Measurements from ENCODE around the gene EXOC7. TPM values are rescaled to one million over a fixed set of nuclear protein-coding genes. Genes with fewer than 3 reads are reported as not detected.

EXOC7 gene
- total RNA-seq, 2 experiments from 2014 or later, result 122 to 173 TPM

DNA sequence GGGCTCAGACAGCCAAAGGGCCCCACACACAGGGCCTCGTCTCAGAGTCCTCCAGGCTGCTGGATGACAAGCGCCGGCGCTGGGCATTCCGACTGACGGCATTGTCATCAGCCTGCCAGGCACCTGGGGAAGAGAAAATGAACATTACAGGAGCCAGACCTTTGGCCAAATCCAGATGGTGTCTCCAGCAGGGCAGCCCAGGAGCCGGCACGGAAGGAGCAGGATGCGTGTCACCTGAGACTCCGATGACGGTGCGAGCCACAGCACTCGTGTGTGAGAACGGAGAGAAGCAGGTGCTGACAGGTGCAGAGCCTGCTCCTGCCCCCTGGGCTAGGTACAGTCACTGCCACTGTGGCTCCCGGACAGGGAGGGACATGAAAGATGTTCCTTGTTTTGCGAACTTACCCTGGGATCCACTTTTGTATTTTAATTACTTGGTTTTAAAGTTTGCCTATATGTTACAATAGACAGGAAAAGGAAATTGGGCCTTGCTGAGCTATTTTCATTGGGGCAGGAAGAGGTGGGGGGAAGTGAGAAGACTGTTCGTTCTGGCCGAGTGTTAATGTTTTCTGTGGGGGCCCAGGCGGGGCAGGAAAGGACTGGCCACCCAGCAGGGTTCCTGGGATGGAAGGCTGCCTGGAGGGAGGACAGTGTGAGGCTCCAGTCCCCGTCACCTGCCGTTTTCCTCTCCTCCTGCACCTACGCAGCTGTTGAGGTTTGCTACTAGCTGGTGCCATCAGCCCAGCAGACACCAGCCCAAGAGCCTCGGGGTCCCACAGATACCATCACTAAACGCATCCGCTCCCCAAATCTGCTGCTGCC is 41.9 kb upstream of the EXOC7 start:
- CTCF ChIA-PET (ENCODE audit: unreplicated experiment), result interaction anchor here (0.6 to 1.8 kb wide), 4 partner anchors 11 to 124 kb away, joined by 3 to 6 read pairs (median 3); no protein-coding TSS in a partner anchor
- TF ChIP-seq EZH2phosphoT487 (IDR thresholded peaks at IDR 0.05; ENCODE audit: borderline replicate concordance, low read depth, low read length) (no peak), CTCF (conservative IDR thresholded peaks at IDR 0.05; ENCODE audit: low read length) (no peak)

GRCh38 chr17:76142585-76143041 is 39.0 kb upstream of the EXOC7 start:
- no peaks in the 10 kb centered on the region for H3K79me2 ChIP-seq (ENCODE audit: insufficient read depth, low read depth, low read length)
- H3K27ac ChIP-seq (ENCODE audit: low read depth, low read length, poor library complexity, severe bottlenecking), result peak overlapping the region; percentile 46
- peak overlapping the region; percentile 53; the same call in 1 of the 2 replicates for H2AFZ ChIP-seq (ENCODE audit: low read length)
- BruUV-seq (replicated peaks), result no TSS peak
- no peaks in the 10 kb centered on the region for H3K9me2 ChIP-seq (ENCODE audit: insufficient read depth, low read length)
- no peaks in the 10 kb centered on the region for H4K20me1 ChIP-seq (ENCODE audit: insufficient read depth, low read length)
- no peaks in the 10 kb centered on the region for H3K36me3 ChIP-seq (ENCODE audit: insufficient read depth, low read length)
- peak overlapping the region; percentile 33 for H3K4me2 ChIP-seq (ENCODE audit: low read length)
- peaks cover 66% of the 10 kb centered on the region for H3K4me1 ChIP-seq (ENCODE audit: insufficient read depth, low read length, poor library complexity, severe bottlenecking)
- DNase-seq (ENCODE audit: low spot score), result no peak
- H3K4me3 ChIP-seq (ENCODE audit: low read depth, low read length, poor library complexity, severe bottlenecking), result no peak overlapping the region
- intact Hi-C loops (cut with micrococcal nuclease; ENCODE audit: unreplicated experiment), result no loop called here
- no peaks in the 10 kb centered on the region for H3K9me3 ChIP-seq (ENCODE audit: low read length)
- ChIA-PET CTCF (ENCODE audit: unreplicated experiment) (interaction anchor here (1.0 kb wide), 1 partner anchor 21 kb away, joined by 4 read pairs; no protein-coding TSS in a partner anchor), POLR2A (interaction anchor here (0.6 to 1.2 kb wide), 5 partner anchors 9 to 143 kb away, joined by 3 to 8 read pairs (median 4); no protein-coding TSS in a partner anchor)
- TF ChIP-seq EZH2phosphoT487 (IDR thresholded peaks at IDR 0.05; ENCODE audit: borderline replicate concordance, low read depth, low read length) (no peak), CTCF (conservative IDR thresholded peaks at IDR 0.05; ENCODE audit: low read length) (no peak)

More for the DNA sequence above, 41.9 kb upstream of the EXOC7 start:
- H3K27ac ChIP-seq (ENCODE audit: low read depth, low read length, poor library complexity, severe bottlenecking), result peak overlapping the region; percentile 70
- peak; percentile 80 for DNase-seq (ENCODE audit: low spot score)
- H3K36me3 ChIP-seq (ENCODE audit: insufficient read depth, low read length), result no peaks in the 10 kb centered on the region
- H2AFZ ChIP-seq (ENCODE audit: low read length), result peak overlapping the region; percentile 83
- BruUV-seq (replicated peaks), result TSS peak; percentile 88
- no peaks in the 10 kb centered on the region for H4K20me1 ChIP-seq (ENCODE audit: insufficient read depth, low read length)
- intact Hi-C loops (cut with micrococcal nuclease; ENCODE audit: unreplicated experiment), result loop anchor here (2.0 kb wide), 1 partner anchor 127 kb away; no protein-coding TSS in a partner anchor
- POLR2A ChIA-PET, result interaction anchor here (0.6 to 3.1 kb wide), 12 partner anchors 12 to 290 kb away, joined by 3 to 14 read pairs (median 4); no protein-coding TSS in a partner anchor
- H3K79me2 ChIP-seq (ENCODE audit: insufficient read depth, low read depth, low read length), result no peaks in the 10 kb centered on the region
- H3K9me2 ChIP-seq (ENCODE audit: insufficient read depth, low read length), result no peaks in the 10 kb centered on the region
- H3K9me3 ChIP-seq (ENCODE audit: low read length), result no peaks in the 10 kb centered on the region
- H3K4me2 ChIP-seq (ENCODE audit: low read length), result peak overlapping the region; percentile 69
- H3K4me3 ChIP-seq (ENCODE audit: low read depth, low read length, poor library complexity, severe bottlenecking), result peak overlapping the region; percentile 48
- peaks cover 66% of the 10 kb centered on the region for H3K4me1 ChIP-seq (ENCODE audit: insufficient read depth, low read length, poor library complexity, severe bottlenecking)

Data from OCI-LY7 (cell line).